ENCODE measurements around the gene MN1.

GRCh38 chr22:27714068-27714467 lies 87.5 kb downstream of the MN1 start:
- TF ChIP-seq CTCF (IDR thresholded peaks at IDR 0.05), result no peak
- TF ChIP-seq, protein P1, sequence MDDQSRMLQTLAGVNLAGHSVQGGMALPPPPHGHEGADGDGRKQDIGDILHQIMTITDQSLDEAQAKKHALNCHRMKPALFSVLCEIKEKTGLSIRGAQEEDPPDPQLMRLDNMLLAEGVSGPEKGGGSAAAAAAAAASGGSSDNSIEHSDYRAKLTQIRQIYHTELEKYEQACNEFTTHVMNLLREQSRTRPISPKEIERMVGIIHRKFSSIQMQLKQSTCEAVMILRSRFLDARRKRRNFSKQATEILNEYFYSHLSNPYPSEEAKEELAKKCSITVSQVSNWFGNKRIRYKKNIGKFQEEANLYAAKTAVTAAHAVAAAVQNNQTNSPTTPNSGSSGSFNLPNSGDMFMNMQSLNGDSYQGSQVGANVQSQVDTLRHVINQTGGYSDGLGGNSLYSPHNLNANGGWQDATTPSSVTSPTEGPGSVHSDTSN (IDR thresholded peaks at IDR 0.05), result no peak
- TF ChIP-seq JUN (IDR thresholded peaks at IDR 0.05), result no peak
- TF ChIP-seq POLR2A (IDR thresholded peaks at IDR 0.05; ENCODE audit: low read length), result no peak
- no peak for TF ChIP-seq ZSCAN20 (CRISPR knock-in tag; IDR thresholded peaks at IDR 0.05)
- TF ChIP-seq, protein P2, sequence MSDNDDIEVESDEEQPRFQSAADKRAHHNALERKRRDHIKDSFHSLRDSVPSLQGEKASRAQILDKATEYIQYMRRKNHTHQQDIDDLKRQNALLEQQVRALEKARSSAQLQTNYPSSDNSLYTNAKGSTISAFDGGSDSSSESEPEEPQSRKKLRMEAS (IDR thresholded peaks at IDR 0.05), result no peak
- no peak for TF ChIP-seq CHD4 (IDR thresholded peaks at IDR 0.05; ENCODE audit: borderline replicate concordance)
- no peak for TF ChIP-seq EP300 (IDR thresholded peaks at IDR 0.05)

Data from A549 (cell line).